ENCODE data around the gene ERBB4.

ERBB4 gene

DNA sequence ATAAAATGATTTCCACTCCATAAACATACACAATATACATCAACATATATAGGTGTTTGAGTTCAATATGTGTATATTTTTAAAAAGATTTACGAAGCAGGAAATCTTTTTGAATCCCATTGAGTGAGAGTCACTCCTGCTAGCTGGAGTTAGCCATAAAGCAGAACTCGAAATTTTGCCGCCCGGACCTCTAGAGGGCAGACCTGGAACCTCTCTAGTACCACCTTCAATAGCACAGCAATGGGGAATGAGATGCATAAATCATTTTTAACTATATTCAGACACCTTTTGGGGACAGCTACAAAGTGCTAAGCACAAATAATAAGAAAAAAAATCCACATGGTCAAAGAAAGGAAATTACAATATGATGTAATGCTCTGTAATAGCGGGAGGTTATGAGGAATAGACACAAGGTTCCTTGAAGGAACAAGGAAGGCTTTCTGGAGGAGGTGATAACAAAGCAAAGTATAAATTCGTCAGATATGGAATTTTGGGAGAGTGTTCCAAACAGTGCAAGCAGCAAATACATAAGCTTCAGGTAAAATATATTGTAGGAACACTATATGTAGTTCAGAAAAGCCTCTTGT is 533.4 kb downstream of the ERBB4 start:
- DNase-seq (ENCODE audit: low read depth) = no peak

GRCh38 chr2:212001325-212001724 is 537.3 kb downstream of the ERBB4 start:
- no peak for DNase-seq (ENCODE audit: low read depth)

DNA sequence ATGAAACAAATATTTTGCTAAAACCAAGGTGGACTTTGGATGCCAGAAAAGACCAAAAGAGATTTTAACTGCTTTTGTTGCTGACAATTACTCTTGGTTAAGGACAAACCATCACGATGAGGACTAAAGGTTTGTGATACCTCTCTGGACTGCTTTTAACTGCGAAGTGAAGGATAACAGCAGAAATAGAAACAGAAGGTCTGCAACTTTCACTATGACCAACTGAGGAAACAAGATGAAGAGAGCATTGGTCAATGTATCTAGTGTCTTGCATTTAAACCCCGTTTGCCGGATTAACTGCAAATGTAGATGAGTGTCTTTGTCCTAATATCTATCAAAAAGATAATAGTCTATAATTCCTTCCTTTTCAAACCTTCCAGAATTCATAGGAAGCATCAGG is 541.7 kb downstream of the ERBB4 start:
- no peak for DNase-seq (ENCODE audit: low read depth)

GRCh38 chr2:211994806-211995205 is 543.8 kb downstream of the ERBB4 start:
- no peak for DNase-seq (ENCODE audit: low read depth)

GRCh38 chr2:211990335-211990734 is 548.3 kb downstream of the ERBB4 start:
- no peak for DNase-seq (ENCODE audit: low read depth)

DNA sequence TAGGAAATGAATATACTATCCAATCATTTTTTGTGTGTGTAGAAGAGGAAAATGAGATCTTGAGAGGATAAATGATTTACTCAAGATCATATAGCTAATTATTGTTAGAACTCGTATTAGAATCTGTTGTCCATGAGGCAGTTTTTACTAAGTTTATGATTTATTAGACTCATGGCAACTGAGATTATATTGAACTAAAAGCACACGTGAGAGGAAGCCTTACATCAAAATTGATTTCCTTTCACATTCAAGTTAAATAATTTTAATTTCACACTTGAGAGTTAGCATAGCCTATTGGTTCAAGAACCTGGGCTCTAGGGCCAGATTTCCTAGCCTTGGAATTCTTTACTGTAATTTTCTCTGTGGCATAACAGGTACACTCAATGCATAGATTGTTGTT is 552.3 kb downstream of the ERBB4 start:
- DNase-seq (ENCODE audit: low read depth) = no peak

- DNase-seq (ENCODE audit: low read depth) = no peak
These were observed 553.2 kb downstream of the ERBB4 start for GRCh38 chr2:211985393-211985792.

DNA sequence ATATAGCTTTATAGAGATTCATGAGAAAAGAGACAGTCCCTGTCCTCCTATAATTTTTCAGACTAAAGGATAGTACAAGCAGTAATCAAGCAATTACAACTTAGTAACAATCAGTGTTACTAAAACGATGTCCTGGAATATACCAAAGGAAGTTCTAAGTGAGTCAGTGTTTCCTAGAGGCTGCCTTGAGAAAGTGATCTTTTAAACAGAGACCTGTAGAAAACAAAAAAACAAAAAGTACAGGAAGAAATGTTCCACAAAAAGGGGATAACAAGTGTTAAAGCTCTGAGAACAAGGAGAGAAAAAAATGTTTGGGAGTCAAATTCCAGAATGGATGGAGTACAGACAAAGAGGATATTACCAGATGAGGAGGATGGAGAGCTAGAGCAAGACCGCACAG is 556.4 kb downstream of the ERBB4 start:
- DNase-seq (ENCODE audit: low read depth) = no peak

DNA sequence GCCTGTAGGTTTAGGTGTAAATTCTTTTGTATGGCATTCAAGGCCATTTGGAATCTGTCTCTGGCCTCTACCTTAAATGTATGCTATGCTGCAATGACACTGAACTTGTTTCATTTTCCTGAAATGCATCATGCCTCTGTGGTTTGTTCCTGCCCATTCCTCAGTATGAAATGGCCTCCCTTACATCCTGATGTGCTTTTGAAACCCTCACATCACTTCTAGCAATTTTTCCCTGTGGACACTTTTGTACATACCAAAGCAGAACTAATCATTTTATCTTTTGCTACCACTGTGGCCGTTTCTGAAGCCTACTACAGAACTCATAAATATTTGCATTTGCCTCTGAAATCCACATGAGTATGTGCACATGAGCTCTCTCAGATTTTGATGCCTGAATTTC is 557.2 kb downstream of the ERBB4 start:
- no peak for DNase-seq (ENCODE audit: low read depth)

GRCh38 chr2:211976076-211976475 is 562.5 kb downstream of the ERBB4 start:
- DNase-seq (ENCODE audit: low read depth) = no peak

DNA sequence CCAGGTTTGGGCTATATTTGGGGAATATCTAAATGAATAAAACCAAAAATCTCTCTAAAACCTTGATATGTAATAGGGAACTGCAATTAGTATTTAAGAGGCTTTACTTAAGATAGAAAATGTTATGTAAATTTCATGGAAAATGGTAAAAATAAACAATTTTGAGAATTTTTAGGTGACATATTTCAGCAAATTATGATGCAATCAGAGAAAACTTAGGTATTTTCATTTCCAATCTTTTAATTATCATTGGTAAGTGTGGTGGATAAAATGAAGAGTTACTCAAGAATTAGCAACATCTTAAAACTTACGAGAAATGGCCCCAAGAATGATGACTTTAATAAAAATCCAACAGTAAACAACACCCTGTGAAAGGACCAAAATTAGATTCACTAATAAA is 571.4 kb downstream of the ERBB4 start:
- DNase-seq (ENCODE audit: low read depth) = no peak

DNA sequence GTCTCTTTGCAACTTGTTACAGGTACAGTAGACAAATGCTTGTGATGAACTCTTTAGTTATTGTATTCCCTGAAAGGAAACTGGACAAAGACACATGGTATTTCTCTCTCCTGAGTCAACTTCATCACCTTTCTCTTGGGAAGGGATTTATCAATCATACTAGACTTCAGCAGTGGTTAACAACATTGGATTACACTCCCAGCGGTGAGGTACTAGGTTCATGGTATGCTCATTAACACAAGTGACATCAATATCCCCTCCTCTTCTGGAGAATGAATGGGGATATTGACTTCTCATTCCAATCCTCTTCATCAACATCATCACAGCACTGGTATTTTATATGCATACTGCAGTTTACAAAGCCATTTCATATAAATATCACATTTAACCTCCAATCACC is 574.6 kb downstream of the ERBB4 start:
- DNase-seq (ENCODE audit: low read depth) = no peak

- DNase-seq (ENCODE audit: low read depth) = no peak
These were observed 580.8 kb downstream of the ERBB4 start for GRCh38 chr2:211957799-211958198.

GRCh38 chr2:211955648-211956047 is 583.0 kb downstream of the ERBB4 start:
- DNase-seq (ENCODE audit: low read depth) = no peak

GRCh38 chr2:211948932-211949331 is 589.7 kb downstream of the ERBB4 start:
- no peak for DNase-seq (ENCODE audit: low read depth)

- no peak for DNase-seq (ENCODE audit: low read depth)
These were observed 591.6 kb downstream of the ERBB4 start for GRCh38 chr2:211946960-211947359.

DNA sequence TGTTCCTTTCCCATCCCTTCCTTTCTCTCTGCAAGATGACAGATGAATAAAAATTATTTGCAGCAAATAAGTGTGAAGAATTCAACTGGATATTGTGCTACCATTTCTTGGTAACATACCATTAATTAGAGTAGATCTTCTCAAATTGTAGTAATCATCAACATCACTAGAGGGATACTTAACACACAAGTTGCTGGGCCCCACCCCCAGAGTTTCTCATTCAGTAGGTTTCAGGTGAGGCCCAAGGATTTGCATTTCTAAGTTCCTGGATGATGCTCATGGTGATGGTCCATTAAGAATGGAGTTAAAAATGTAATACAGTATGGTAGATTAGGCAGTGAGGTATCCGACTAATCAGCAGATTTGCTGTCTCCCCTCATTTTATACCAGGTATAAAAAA is 594.0 kb downstream of the ERBB4 start:
- DNase-seq (ENCODE audit: low read depth) = no peak

DNA sequence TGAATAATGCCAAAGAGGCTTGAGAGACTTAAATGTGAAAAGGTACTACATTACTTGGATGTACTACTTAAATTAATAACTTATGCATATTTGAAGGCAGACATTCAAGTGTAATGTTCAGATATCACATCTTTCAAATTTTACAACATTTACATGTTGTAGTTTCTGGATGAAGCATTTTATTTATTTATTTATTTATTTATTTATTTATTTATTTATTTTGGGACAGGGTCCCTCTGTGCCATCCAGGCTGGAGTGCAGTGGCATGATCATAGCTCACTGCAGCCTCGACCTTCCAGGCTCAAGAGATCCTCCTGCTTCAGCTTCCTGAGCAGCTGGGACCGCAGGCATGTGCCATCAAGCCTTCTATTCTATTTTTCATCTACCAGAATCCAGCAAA is 596.4 kb downstream of the ERBB4 start:
- DNase-seq (ENCODE audit: low read depth) = no peak

DNA sequence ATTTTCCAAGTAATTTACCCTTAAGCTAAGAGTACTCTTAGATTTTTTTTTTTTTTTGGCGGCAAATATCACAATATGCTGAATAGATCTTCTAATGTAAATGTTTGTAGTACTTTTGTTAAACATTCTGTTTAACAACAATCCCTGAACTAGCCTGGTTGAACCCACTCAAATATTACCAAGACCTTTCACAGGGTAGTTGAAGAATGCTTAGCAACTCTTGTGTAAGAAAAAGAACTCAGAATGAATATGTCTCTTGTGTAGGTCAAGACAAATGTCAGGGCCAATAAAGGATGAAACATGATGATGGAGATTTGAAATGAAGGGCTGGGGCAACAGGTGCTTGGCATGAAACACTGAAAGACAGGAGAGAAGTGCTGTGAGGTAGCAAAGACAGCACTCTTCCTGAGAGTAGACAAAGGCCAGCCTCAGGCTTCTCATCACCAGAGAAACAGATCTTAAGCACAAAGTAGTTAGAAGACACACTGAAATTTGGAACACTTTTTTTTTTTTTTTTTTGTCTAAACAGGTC is 597.3 kb downstream of the ERBB4 start:
- no peak for DNase-seq (ENCODE audit: low read depth)

DNA sequence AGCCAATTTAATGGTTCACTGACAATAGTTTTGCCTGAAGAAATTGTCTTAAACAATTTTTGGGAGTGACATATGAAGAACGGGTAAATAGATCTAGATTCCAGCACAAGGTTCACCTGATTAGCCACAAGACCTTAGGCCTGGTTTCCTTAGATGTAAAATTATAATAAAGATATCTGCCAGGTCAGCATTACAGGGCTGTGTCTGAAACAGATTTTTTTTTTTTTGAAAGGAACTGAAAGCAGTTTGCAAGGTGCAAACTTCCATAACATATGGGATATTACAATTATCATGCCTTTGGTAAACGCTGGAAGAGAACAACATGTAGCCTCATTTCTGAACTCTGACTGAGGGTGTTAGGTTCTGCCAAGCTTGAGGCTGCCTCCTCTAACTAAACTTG is 599.4 kb downstream of the ERBB4 start:
- no peak for DNase-seq (ENCODE audit: low read depth)

- no peak for DNase-seq (ENCODE audit: low read depth)
These were observed 603.8 kb downstream of the ERBB4 start for GRCh38 chr2:211934811-211935210.

GRCh38 chr2:211931314-211931713 is 607.3 kb downstream of the ERBB4 start:
- no peak for DNase-seq (ENCODE audit: low read depth)

DNA sequence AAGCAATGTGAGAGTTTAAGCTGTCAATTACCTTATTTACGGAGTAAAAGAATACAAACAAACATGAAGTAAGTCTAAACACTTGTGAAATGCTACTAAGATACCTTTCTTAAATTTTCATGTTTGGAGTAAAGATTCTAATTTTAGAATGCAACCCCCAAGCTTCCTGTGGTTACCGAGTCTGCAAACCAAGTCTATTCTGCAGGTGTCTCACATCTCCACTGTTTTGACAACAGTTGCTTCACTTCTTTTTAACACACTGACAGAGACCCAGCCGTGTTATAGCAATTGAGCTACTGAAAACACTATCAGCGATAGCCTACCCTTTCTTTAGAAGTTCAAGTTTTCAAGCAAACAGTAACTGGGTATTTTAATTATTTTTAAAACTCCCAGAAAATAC is 608.3 kb downstream of the ERBB4 start:
- no peak for DNase-seq (ENCODE audit: low read depth)

DNA sequence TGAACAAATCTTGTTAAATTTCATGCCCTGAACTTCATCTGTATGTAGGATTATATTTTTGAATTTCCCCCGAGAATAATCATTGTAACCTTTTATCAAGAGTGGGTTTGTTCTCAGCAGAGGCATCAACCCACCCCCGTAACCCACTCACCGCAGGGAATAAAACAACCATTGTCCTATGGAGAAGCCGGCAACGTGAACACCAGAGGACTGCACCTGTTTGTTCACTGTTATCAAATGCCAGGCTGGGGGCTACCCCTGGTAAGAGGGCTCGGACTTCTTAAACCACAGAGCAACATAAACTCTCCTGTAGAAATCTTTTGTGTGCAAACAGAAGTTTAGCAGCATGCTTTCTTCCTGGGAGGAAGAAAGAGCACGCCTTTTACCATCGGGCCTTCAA is 610.4 kb downstream of the ERBB4 start:
- no peak for DNase-seq (ENCODE audit: low read depth)

DNA sequence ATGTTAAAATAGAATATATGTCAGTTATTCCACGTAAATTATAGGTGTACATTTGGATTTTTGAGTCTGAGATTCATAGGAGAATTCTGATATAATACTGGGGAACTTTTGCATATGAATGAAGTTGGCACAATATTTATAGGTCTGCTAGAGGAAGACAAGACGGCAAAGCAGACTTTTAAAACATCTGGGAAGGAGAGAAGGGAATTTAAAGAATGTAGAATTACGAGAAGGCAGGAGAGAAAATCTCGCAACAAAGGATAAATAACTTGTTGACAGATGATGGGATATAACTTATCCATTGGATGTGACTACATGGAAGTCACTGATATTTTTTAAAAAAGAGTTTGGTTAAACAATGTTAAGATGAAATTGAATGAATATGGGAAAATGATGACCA is 615.6 kb downstream of the ERBB4 start:
- no peak for DNase-seq (ENCODE audit: low read depth)

Measured in stimulated activated CD4-positive, alpha-beta T cell treated with anti-CD3 and anti-CD28 coated beads, Interleukin-2, amount 100 ng/mL, for 4 hours (primary cell).